Measurements from ENCODE around the gene RERG. TPM values are rescaled to one million over a fixed set of nuclear protein-coding genes. Genes with fewer than 3 reads are reported as not detected.

RERG gene
- total RNA-seq, 3 donors from 2014 or later (not counting 1 experiment from before 2014, with no cell fraction given): not detected

- Mint-ChIP-seq H3K4me3 (no peak overlapping the region), H3K27ac (no peak overlapping the region), H3K4me1 (no peaks in the 10 kb centered on the region), H3K9me3 (peaks cover 0 to 2% of the 10 kb centered on the region in 2 donors), H3K36me3 (no peaks in the 10 kb centered on the region), H3K27me3 (ENCODE audit: low read depth in 2 of 2) (peaks cover 6 to 11% of the 10 kb centered on the region in 2 donors)
- Histone ChIP-seq H3K36me3 (ENCODE audit: control insufficient read depth, insufficient read depth, low read length) (no peaks in the 10 kb centered on the region), H3K4me1 (ENCODE audit: control insufficient read depth, insufficient read depth, low read length) (no peaks in the 10 kb centered on the region), H3K9me3 (ENCODE audit: control insufficient read depth, insufficient read depth, low read length) (no peaks in the 10 kb centered on the region), H3K4me3 (ENCODE audit: low read length) (no peak overlapping the region), H3K27ac (ENCODE audit: low read length) (no peak overlapping the region), H3K27me3 (ENCODE audit: control insufficient read depth, insufficient read depth, low read length) (peaks cover 4% of the 10 kb centered on the region)
- intact Hi-C loops (cut with micrococcal nuclease): no loop called here
- TF ChIP-seq, protein P1, sequence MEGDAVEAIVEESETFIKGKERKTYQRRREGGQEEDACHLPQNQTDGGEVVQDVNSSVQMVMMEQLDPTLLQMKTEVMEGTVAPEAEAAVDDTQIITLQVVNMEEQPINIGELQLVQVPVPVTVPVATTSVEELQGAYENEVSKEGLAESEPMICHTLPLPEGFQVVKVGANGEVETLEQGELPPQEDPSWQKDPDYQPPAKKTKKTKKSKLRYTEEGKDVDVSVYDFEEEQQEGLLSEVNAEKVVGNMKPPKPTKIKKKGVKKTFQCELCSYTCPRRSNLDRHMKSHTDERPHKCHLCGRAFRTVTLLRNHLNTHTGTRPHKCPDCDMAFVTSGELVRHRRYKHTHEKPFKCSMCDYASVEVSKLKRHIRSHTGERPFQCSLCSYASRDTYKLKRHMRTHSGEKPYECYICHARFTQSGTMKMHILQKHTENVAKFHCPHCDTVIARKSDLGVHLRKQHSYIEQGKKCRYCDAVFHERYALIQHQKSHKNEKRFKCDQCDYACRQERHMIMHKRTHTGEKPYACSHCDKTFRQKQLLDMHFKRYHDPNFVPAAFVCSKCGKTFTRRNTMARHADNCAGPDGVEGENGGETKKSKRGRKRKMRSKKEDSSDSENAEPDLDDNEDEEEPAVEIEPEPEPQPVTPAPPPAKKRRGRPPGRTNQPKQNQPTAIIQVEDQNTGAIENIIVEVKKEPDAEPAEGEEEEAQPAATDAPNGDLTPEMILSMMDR (IDR thresholded peaks at IDR 0.05): no peak
- ATAC-seq (no peak), DNase-seq (no peak)
- WGBS (ENCODE audit: insufficient coverage): no CpG with 5 or more reads among the region's 1 CpG
Measured at GRCh38 chr12:15059123-15059522, 162.1 kb downstream of the RERG start.

Other genes starting within 250 kb of the RERG start
- not detected for gene PDE6H, start 248.4 kb downstream of the RERG start, total RNA-seq
- gene PTPRO, start 101.1 kb upstream of the RERG start, total RNA-seq: 1 to 10 TPM in 1 of 3 donors, under 1 TPM in 2; 0.29 to 1.2 (median 0.53) TPM

All from natural killer cell (primary cell).